RWPE2 (cell line): ENCODE measurements around the gene KANK3.
"Not testable (repeated sequence)": the region's sequence is repeated elsewhere in the genome, so short reads cannot be mapped to it uniquely, and the experiment has no call there.

Source experiments
- ATAC-seq: fragments of 200-7000 bp; cut with Tn5 transposase; 3 replicates; pipeline ENCODE4 v1.9.1; 2021; ENCODE audit warnings: low read depth
- DNase-seq: peaks from one replicate; pipeline ENCODE4 v3.0.0-alpha.2; 2020; ENCODE audit warnings: low spot score
- H3K27ac ChIP-seq: fragments of 450-650 bp; 2 replicates; pipeline ENCODE4 v1.5.1; 2017; ENCODE audit warnings: mild to moderate bottlenecking; ENCODE audit not compliant: poor library complexity, severe bottlenecking
- H3K27me3 ChIP-seq: fragments of 250-450 bp; sonication (Bioruptor Pico); 2 replicates; pipeline ENCODE4 v1.5.1; 2021; ENCODE audit warnings: mild to moderate bottlenecking, moderate library complexity; ENCODE audit not compliant: insufficient read depth, poor library complexity, severe bottlenecking
- H3K36me3 ChIP-seq: fragments of 250-450 bp; sonication (Bioruptor Pico); 2 replicates; pipeline ENCODE4 v1.5.1; 2020; ENCODE audit warnings: low read depth, mild to moderate bottlenecking, moderate library complexity
- H3K4me1 ChIP-seq: fragments of 250-450 bp; sonication (Bioruptor Pico); 2 replicates; pipeline ENCODE4 v1.5.1; 2021; ENCODE audit warnings: mild to moderate bottlenecking, moderate library complexity; ENCODE audit not compliant: insufficient read depth, poor library complexity, severe bottlenecking
- H3K4me3 ChIP-seq: fragments of 250-450 bp; sonication (Bioruptor Pico); 2 replicates; pipeline ENCODE4 v1.5.1; 2021; ENCODE audit warnings: mild to moderate bottlenecking, moderate library complexity; ENCODE audit not compliant: severe bottlenecking
- H3K9me3 ChIP-seq: fragments of 250-450 bp; sonication (Bioruptor Pico); 2 replicates; pipeline ENCODE4 v1.5.1; 2021; ENCODE audit warnings: mild to moderate bottlenecking, moderate library complexity; ENCODE audit not compliant: severe bottlenecking
- CTCF ChIP-seq: fragments of 450-650 bp; IDR thresholded peaks from one replicate; pipeline ENCODE4 v1.5.1; 2017; ENCODE audit warnings: mild to moderate bottlenecking, moderate library complexity; ENCODE audit not compliant: poor library complexity, severe bottlenecking

KANK3 gene

GRCh38 chr19:8343483-8343844 is 402 bp upstream of the KANK3 start:
- peak overlapping the region; percentile 41 for H3K4me3 ChIP-seq
- no peak overlapping the region for H3K27ac ChIP-seq
- peak; percentile 18; the same call in 1 of the 3 replicates for ATAC-seq

GRCh38 chr19:8342316-8342683 is 762 bp downstream of the KANK3 start:
- no peak for TF ChIP-seq CTCF
- no peak overlapping the region for H3K4me3 ChIP-seq
- no peak overlapping the region for H3K27ac ChIP-seq
- H3K9me3 ChIP-seq: no peaks in the 10 kb centered on the region
- DNase-seq: no peak
- H3K4me1 ChIP-seq: no peaks in the 10 kb centered on the region
- no peaks in the 10 kb centered on the region for H3K36me3 ChIP-seq
- H3K27me3 ChIP-seq: no peaks in the 10 kb centered on the region
- ATAC-seq: no peak

More at GRCh38 chr19:8343483-8343844, 402 bp upstream of the KANK3 start:
- H3K27me3 ChIP-seq: no peaks in the 10 kb centered on the region
- no peak for TF ChIP-seq CTCF
- no peaks in the 10 kb centered on the region for H3K9me3 ChIP-seq
- no peak for DNase-seq
- H3K36me3 ChIP-seq: no peaks in the 10 kb centered on the region
- H3K4me1 ChIP-seq: no peaks in the 10 kb centered on the region

- not testable (repeated sequence) for H3K9me3 ChIP-seq, H3K36me3 ChIP-seq, H3K27ac ChIP-seq, H3K27me3 ChIP-seq, H3K4me3 ChIP-seq, DNase-seq, ATAC-seq, H3K4me1 ChIP-seq
These were observed 1.6 kb downstream of the KANK3 start for GRCh38 chr19:8341504-8341903.

GRCh38 chr19:8340341-8341096 is 2.5 kb downstream of the KANK3 start:
- Histone ChIP-seq H3K36me3 (no peaks in the 10 kb centered on the region), H3K27ac (no peak overlapping the region)
- DNase-seq: no peak

GRCh38 chr19:8338835-8339234 is 4.2 kb downstream of the KANK3 start:
- Histone ChIP-seq H3K27me3 (peaks cover 9% of the 10 kb centered on the region), H3K4me3 (no peak overlapping the region), H3K27ac (no peak overlapping the region), H3K36me3 (no peaks in the 10 kb centered on the region), H3K4me1 (no peaks in the 10 kb centered on the region), H3K9me3 (no peaks in the 10 kb centered on the region)
- ATAC-seq (no peak), DNase-seq (no peak)
- TF ChIP-seq CTCF: no peak

More at GRCh38 chr19:8340341-8341096, 2.5 kb downstream of the KANK3 start:
- Histone ChIP-seq H3K9me3 (no peaks in the 10 kb centered on the region), H3K4me1 (no peaks in the 10 kb centered on the region), H3K27me3 (no peaks in the 10 kb centered on the region), H3K4me3 (no peak overlapping the region)
- no peak for ATAC-seq
- no peak for TF ChIP-seq CTCF
